HEK293 (cell line): Measurements from ENCODE around the gene IPO5.

ENCODE experiments used
- CTCF ChIA-PET: fragments of 350-600 bp; formaldehyde crosslinking; extraction: SDS; loops from one replicate; lab custom pipeline; 2021; ENCODE audit warnings: antibody characterized with exemption; lab: Yijun Ruan, JAX
- POLR2A ChIA-PET: fragments of 300-600 bp; formaldehyde crosslinking; extraction: SDS; loops from one replicate; lab custom pipeline; 2020; ENCODE audit warnings: antibody characterized with exemption, inconsistent platforms; lab: Yijun Ruan, JAX
- H3K27ac ChIP-seq: fragments of 200-500 bp; sonication (Bioruptor generic); 2 replicates; pipeline ENCODE4 v1.5.1; 2014; ENCODE audit warnings: low read depth, low read length, control low read depth, inconsistent platforms; ENCODE audit errors: extremely low read depth
- H3K36me3 ChIP-seq, 2 experiments: fragments of 200-500 bp in 1 of 2; sonication (Bioruptor generic) in 1 of 2; 1 replicate in 1 of 2; 2 replicates in 1 of 2; pipeline ENCODE4 v1.5.1; 2014 to 2017; ENCODE audit warnings: inconsistent platforms in 2 of 2, low read length in 2 of 2; ENCODE audit not compliant: control insufficient read depth in 2 of 2, insufficient read depth in 1 of 2
- H3K4me1 ChIP-seq: fragments of 200-500 bp; sonication (Bioruptor generic); 2 replicates; pipeline ENCODE4 v1.5.1; 2014; ENCODE audit warnings: mild to moderate bottlenecking, low read length, inconsistent platforms; ENCODE audit not compliant: control insufficient read depth, insufficient read depth
- H3K4me3 ChIP-seq: 2 replicates; pipeline ENCODE4 v1.5.1; 2011; ENCODE audit warnings: low read depth, mild to moderate bottlenecking, control low read depth, low read length, moderate library complexity
- H3K9me3 ChIP-seq: fragments of 200-500 bp; sonication (Bioruptor generic); 2 replicates; pipeline ENCODE4 v1.5.1; 2014; ENCODE audit warnings: low read depth, low read length, inconsistent platforms; ENCODE audit not compliant: control insufficient read depth, insufficient read depth
- ATF2 ChIP-seq: fragments of 450-650 bp; formaldehyde crosslinking; IDR thresholded peaks from 2 replicates; pipeline ENCODE4 v1.5.1; 2016; ENCODE audit warnings: missing biosample characterization, missing genetic modification characterization, low read depth
- BCL11B ChIP-seq: fragments of 450-650 bp; formaldehyde crosslinking; IDR thresholded peaks from 2 replicates; pipeline ENCODE4 v1.5.1; 2016; ENCODE audit warnings: low read depth, missing biosample characterization, missing genetic modification characterization
- KLF9 ChIP-seq: fragments of 450-650 bp; formaldehyde crosslinking; IDR thresholded peaks from 2 replicates; pipeline ENCODE4 v1.5.1; 2016; ENCODE audit warnings: missing biosample characterization, missing genetic modification characterization, low read depth
- PRDM10 ChIP-seq: fragments of 450-650 bp; formaldehyde crosslinking; IDR thresholded peaks from 2 replicates; pipeline ENCODE4 v1.5.1; 2016; ENCODE audit warnings: missing biosample characterization, missing genetic modification characterization
- ZBTB1 ChIP-seq: fragments of 450-650 bp; formaldehyde crosslinking; IDR thresholded peaks from 2 replicates; pipeline ENCODE4 v1.5.1; 2016; ENCODE audit warnings: missing biosample characterization, missing genetic modification characterization
- ZBTB20 ChIP-seq: fragments of 450-650 bp; formaldehyde crosslinking; IDR thresholded peaks from 2 replicates; pipeline ENCODE4 v1.5.1; 2016; ENCODE audit warnings: missing biosample characterization, missing genetic modification characterization
- ZNF221 ChIP-seq: fragments of 450-650 bp; formaldehyde crosslinking; IDR thresholded peaks from 2 replicates; pipeline ENCODE4 v1.5.1; 2017; ENCODE audit warnings: missing biosample characterization, missing genetic modification characterization, borderline replicate concordance
- ZNF223 ChIP-seq: fragments of 450-650 bp; formaldehyde crosslinking; IDR thresholded peaks from 2 replicates; pipeline ENCODE4 v1.5.1; 2016; ENCODE audit warnings: missing biosample characterization, missing genetic modification characterization
- ZNF239 ChIP-seq: fragments of 450-650 bp; formaldehyde crosslinking; IDR thresholded peaks from 2 replicates; pipeline ENCODE4 v1.5.1; 2016; ENCODE audit warnings: missing biosample characterization, missing genetic modification characterization
- ZNF248 ChIP-seq: fragments of 450-650 bp; formaldehyde crosslinking; IDR thresholded peaks from 2 replicates; pipeline ENCODE4 v1.5.1; 2017; ENCODE audit warnings: missing biosample characterization, missing genetic modification characterization
- ZNF391 ChIP-seq: fragments of 450-650 bp; formaldehyde crosslinking; IDR thresholded peaks from 2 replicates; pipeline ENCODE4 v1.5.1; 2016; ENCODE audit warnings: low read depth, missing biosample characterization, missing genetic modification characterization, borderline replicate concordance
- ZNF433 ChIP-seq: fragments of 450-650 bp; formaldehyde crosslinking; IDR thresholded peaks from 2 replicates; pipeline ENCODE4 v1.5.1; 2016; ENCODE audit warnings: missing biosample characterization, missing genetic modification characterization, low read depth
- ZNF544 ChIP-seq: fragments of 450-650 bp; formaldehyde crosslinking; IDR thresholded peaks from 2 replicates; pipeline ENCODE4 v1.5.0; 2017; ENCODE audit warnings: missing biosample characterization, missing genetic modification characterization
- ZNF629 ChIP-seq: fragments of 450-650 bp; formaldehyde crosslinking; IDR thresholded peaks from 2 replicates; pipeline ENCODE4 v1.5.1; 2017; ENCODE audit warnings: missing biosample characterization, missing genetic modification characterization
- ZNF658 ChIP-seq: fragments of 450-650 bp; formaldehyde crosslinking; IDR thresholded peaks from 2 replicates; pipeline ENCODE4; 2016; ENCODE audit warnings: missing biosample characterization, missing genetic modification characterization
- ZNF830 ChIP-seq: fragments of 450-650 bp; IDR thresholded peaks from 2 replicates; pipeline ENCODE4 v1.5.0; 2018; ENCODE audit warnings: missing biosample characterization, missing genetic modification characterization, low read depth, mild to moderate bottlenecking, moderate library complexity
- ZSCAN16 ChIP-seq: fragments of 450-650 bp; formaldehyde crosslinking; IDR thresholded peaks from 2 replicates; pipeline ENCODE4 v1.5.1; 2016; ENCODE audit warnings: missing biosample characterization, missing genetic modification characterization
- TF ChIP-seq, protein P1 (sequence below): fragments of 450-650 bp; formaldehyde crosslinking; IDR thresholded peaks from 2 replicates; pipeline ENCODE4 v1.5.1; 2016; ENCODE audit warnings: missing biosample characterization, missing genetic modification characterization
- TF ChIP-seq, protein P2 (sequence below): fragments of 450-650 bp; formaldehyde crosslinking; IDR thresholded peaks from 2 replicates; pipeline ENCODE4 v1.5.1; 2016; ENCODE audit warnings: missing biosample characterization, missing genetic modification characterization
- TF ChIP-seq, protein P3 (sequence below): fragments of 450-650 bp; formaldehyde crosslinking; IDR thresholded peaks from 2 replicates; pipeline ENCODE4 v1.5.1; 2017; ENCODE audit warnings: missing biosample characterization, missing genetic modification characterization

IPO5 gene

DNA sequence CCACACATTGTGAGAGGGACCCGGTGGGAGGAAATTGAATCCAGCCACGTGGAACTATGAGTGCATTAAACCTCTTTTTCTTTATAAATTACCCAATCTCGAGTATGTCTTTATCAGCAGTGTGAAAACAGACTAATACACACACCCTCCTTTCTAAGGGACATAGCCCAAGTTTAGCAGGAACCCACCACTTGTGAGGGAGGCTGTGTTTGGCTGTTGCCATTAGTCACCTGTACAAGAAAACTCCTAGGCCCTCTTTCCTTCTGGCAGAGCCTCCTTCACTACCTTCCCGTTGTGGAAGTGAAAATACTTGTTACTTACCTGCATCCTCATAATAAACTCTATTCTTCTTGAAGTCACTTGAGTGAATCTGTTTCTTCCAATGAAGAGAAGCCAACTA lies 113.2 kb downstream of the IPO5 start:
- Histone ChIP-seq H3K4me1 (no peaks in the 10 kb centered on the region), H3K27ac (no peak overlapping the region), H3K9me3 (no peaks in the 10 kb centered on the region), H3K4me3 (no peak overlapping the region), H3K36me3 (no peaks in the 10 kb centered on the region)
- ChIA-PET CTCF (interaction anchor here (0.6 kb wide), 1 partner anchor 777 kb away, joined by 3 read pairs; no protein-coding TSS in a partner anchor), POLR2A (no interaction called here)
- TF ChIP-seq BCL11B (tag by site-specific recombination) (no peak), PRDM10 (tag by site-specific recombination) (0 out of 2 replicates have a peak, but pooled peaks have one; percentile 5)

DNA sequence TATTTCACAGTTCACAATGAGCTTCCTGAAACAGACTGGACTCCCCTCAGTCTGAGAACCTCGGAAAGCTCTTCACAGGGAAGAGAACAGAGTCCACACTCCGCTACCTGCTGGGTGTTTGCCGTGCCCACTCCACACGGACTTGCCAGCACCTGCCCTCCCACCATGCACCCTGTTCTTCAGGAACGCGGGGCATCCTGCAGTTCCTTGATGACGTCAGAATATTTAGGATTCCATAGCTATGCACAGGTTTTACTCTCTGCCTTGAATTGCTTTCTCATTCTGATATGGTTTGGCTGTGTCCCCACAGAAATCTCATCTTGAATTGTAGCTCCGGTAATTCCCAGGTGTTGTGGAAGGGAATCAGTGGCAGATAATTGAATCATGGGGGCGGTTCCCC lies 115.0 kb downstream of the IPO5 start:
- ChIA-PET POLR2A (no interaction called here), CTCF (interaction anchor here (0.6 kb wide), 1 partner anchor 211 kb away, joined by 3 read pairs; no protein-coding TSS in a partner anchor)
- no peaks in the 10 kb centered on the region for H3K4me1 ChIP-seq
- H3K9me3 ChIP-seq = no peaks in the 10 kb centered on the region
- 0 out of 2 replicates have a peak, but pooled peaks have one; percentile 51 for TF ChIP-seq ATF2
- no peak for TF ChIP-seq ZNF544 (tag by site-specific recombination)
- no peak for TF ChIP-seq ZSCAN16 (tag by site-specific recombination)
- no peak for TF ChIP-seq ZBTB20 (tag by site-specific recombination)
- TF ChIP-seq ZNF433 (tag by site-specific recombination) = no peak
- TF ChIP-seq, protein P1, sequence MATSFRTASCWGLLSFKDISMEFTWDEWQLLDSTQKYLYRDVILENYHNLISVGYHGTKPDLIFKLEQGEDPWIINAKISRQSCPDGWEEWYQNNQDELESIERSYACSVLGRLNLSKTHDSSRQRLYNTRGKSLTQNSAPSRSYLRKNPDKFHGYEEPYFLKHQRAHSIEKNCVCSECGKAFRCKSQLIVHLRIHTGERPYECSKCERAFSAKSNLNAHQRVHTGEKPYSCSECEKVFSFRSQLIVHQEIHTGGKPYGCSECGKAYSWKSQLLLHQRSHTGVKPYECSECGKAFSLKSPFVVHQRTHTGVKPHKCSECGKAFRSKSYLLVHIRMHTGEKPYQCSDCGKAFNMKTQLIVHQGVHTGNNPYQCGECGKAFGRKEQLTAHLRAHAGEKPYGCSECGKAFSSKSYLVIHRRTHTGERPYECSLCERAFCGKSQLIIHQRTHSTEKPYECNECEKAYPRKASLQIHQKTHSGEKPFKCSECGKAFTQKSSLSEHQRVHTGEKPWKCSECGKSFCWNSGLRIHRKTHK (tag by site-specific recombination) = no peak
- TF ChIP-seq, protein P2, sequence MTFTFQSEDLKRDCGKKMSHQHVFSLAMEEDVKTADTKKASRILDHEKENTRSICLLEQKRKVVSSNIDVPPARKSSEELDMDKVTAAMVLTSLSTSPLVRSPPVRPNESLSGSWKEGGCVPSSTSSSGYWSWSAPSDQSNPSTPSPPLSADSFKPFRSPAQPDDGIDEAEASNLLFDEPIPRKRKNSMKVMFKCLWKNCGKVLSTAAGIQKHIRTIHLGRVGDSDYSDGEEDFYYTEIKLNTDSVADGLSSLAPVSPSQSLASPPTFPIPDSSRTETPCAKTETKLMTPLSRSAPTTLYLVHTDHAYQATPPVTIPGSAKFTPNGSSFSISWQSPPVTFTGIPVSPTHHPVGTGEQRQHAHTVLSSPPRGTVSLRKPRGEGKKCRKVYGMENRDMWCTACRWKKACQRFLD (tag by site-specific recombination) = no peak
- TF ChIP-seq ZNF248 (tag by site-specific recombination) = no peak
- H3K27ac ChIP-seq = no peak overlapping the region
- H3K36me3 ChIP-seq = no peaks in the 10 kb centered on the region
- H3K4me3 ChIP-seq = no peak overlapping the region

DNA sequence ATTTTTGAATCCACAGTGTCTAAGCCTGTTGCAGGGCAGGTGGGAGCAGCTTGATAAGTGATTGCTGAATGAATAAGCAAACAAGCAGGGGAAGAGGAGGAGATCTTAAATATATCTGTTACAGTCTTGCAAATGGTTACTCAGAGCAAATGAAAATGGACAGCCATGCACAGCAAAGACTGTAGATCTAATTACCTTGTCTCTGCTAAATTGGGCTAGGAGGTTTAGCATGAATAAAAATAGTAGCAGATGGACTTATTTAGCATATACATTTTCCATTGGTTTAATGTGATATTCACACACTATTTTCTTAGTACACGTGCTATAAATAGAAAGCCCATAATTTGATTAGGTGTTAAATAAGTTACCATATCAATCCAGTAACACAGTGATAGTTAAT lies 116.5 kb downstream of the IPO5 start:
- Histone ChIP-seq H3K27ac (no peak overlapping the region), H3K4me1 (no peaks in the 10 kb centered on the region), H3K4me3 (no peak overlapping the region), H3K36me3 (no peaks in the 10 kb centered on the region), H3K9me3 (no peaks in the 10 kb centered on the region)
- ChIA-PET POLR2A (no interaction called here), CTCF (interaction anchor here (0.6 kb wide), 1 partner anchor 166 kb away, joined by 4 read pairs; no protein-coding TSS in a partner anchor)
- TF ChIP-seq ZBTB1 (tag by site-specific recombination) (no peak), ZNF658 (tag by site-specific recombination) (no peak), ZNF629 (tag by site-specific recombination) (no peak), ZNF391 (tag by site-specific recombination) (no peak), ZNF221 (tag by site-specific recombination) (no peak), KLF9 (no peak), ZNF223 (tag by site-specific recombination) (no peak), ZNF830 (tag by site-specific recombination) (no peak), ZNF239 (tag by site-specific recombination) (no peak)
- TF ChIP-seq, protein P3, sequence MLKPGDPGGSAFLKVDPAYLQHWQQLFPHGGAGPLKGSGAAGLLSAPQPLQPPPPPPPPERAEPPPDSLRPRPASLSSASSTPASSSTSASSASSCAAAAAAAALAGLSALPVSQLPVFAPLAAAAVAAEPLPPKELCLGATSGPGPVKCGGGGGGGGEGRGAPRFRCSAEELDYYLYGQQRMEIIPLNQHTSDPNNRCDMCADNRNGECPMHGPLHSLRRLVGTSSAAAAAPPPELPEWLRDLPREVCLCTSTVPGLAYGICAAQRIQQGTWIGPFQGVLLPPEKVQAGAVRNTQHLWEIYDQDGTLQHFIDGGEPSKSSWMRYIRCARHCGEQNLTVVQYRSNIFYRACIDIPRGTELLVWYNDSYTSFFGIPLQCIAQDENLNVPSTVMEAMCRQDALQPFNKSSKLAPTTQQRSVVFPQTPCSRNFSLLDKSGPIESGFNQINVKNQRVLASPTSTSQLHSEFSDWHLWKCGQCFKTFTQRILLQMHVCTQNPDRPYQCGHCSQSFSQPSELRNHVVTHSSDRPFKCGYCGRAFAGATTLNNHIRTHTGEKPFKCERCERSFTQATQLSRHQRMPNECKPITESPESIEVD (tag by site-specific recombination) = no peak
